DOHH2 (cell line): ENCODE data around the gene RRP12.

Experiments
- EZH2phosphoT487 ChIP-seq: fragments of 200-600 bp; sonication (generic); IDR thresholded peaks from 2 replicates; pipeline ENCODE4 v1.6.1; 2017; ENCODE audit warnings: borderline replicate concordance, mild to moderate bottlenecking, antibody characterized with exemption, low read length, moderate library complexity, mixed read lengths
- TF ChIP-seq, protein P1 (sequence below): fragments of 200-600 bp; sonication (generic); IDR thresholded peaks from one replicate; pipeline ENCODE4 v1.5.1; 2014; ENCODE audit warnings: antibody characterized with exemption, mild to moderate bottlenecking, low read depth, low read length; ENCODE audit not compliant: poor library complexity, severe bottlenecking

DNA sequence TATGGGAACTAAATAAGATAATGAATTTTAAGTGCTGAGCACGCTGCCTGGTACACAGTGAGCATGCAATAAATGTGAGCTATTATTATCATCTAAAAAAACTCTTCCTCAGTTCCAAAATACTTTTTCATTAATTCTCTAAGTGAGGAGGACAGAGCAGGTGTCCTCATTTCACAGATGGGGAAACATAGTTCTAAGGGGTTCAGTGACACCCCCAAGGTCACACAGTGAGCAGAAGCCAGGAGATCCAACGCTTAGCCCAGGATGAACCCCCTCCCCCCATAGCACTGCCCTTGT, 6.8 kb upstream of the RRP12 start:
- TF ChIP-seq, protein P1, sequence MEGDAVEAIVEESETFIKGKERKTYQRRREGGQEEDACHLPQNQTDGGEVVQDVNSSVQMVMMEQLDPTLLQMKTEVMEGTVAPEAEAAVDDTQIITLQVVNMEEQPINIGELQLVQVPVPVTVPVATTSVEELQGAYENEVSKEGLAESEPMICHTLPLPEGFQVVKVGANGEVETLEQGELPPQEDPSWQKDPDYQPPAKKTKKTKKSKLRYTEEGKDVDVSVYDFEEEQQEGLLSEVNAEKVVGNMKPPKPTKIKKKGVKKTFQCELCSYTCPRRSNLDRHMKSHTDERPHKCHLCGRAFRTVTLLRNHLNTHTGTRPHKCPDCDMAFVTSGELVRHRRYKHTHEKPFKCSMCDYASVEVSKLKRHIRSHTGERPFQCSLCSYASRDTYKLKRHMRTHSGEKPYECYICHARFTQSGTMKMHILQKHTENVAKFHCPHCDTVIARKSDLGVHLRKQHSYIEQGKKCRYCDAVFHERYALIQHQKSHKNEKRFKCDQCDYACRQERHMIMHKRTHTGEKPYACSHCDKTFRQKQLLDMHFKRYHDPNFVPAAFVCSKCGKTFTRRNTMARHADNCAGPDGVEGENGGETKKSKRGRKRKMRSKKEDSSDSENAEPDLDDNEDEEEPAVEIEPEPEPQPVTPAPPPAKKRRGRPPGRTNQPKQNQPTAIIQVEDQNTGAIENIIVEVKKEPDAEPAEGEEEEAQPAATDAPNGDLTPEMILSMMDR, result no peak
- no peak for TF ChIP-seq EZH2phosphoT487
